GM08714 (cell line): ENCODE results near the gene NOS1.
"Not testable (repeated sequence)": the region's sequence is repeated elsewhere in the genome, so short reads cannot be mapped to it uniquely, and the experiment has no call there.

Experiments used
- H3K4me3 ChIP-seq: fragments of 200-500 bp; sonication (Bioruptor generic); 2 replicates; pipeline ENCODE4 v1.5.1; 2014; ENCODE audit warnings: mild to moderate bottlenecking, low read length, inconsistent platforms
- ZNF274 ChIP-seq: IDR thresholded peaks from 2 replicates; pipeline ENCODE4 v1.6.1; 2012; ENCODE audit warnings: mild to moderate bottlenecking, low read depth, low read length

Gene NOS1

GRCh38 chr12:117384735-117385134 lies 23.3 kb upstream of the NOS1 start:
- no peak overlapping the region for H3K4me3 ChIP-seq
- no peak for TF ChIP-seq ZNF274

- no peak overlapping the region for H3K4me3 ChIP-seq
- no peak for TF ChIP-seq ZNF274
Measured at GRCh38 chr12:117380083-117380482, 18.7 kb upstream of the NOS1 start.

GRCh38 chr12:117377758-117378157 lies 16.3 kb upstream of the NOS1 start:
- TF ChIP-seq ZNF274: no peak
- no peak overlapping the region for H3K4me3 ChIP-seq

GRCh38 chr12:117370588-117370987 lies 9.2 kb upstream of the NOS1 start:
- H3K4me3 ChIP-seq: no peak overlapping the region
- TF ChIP-seq ZNF274: no peak

- H3K4me3 ChIP-seq: not testable (repeated sequence)
Measured at GRCh38 chr12:117370000-117370399, 8.6 kb upstream of the NOS1 start.

- H3K4me3 ChIP-seq: no peak overlapping the region
- TF ChIP-seq ZNF274: no peak
Measured at GRCh38 chr12:117367006-117367638, 5.7 kb upstream of the NOS1 start.

- TF ChIP-seq ZNF274: no peak
Measured at GRCh38 chr12:117365049-117365616, 3.7 kb upstream of the NOS1 start.

GRCh38 chr12:117363953-117364486 lies 2.6 kb upstream of the NOS1 start:
- no peak overlapping the region for H3K4me3 ChIP-seq

More at GRCh38 chr12:117365049-117365616, 3.7 kb upstream of the NOS1 start:
- no peak overlapping the region for H3K4me3 ChIP-seq

GRCh38 chr12:117363056-117363662 lies 1.7 kb upstream of the NOS1 start:
- H3K4me3 ChIP-seq: no peak overlapping the region
- no peak for TF ChIP-seq ZNF274

More at GRCh38 chr12:117363953-117364486, 2.6 kb upstream of the NOS1 start:
- TF ChIP-seq ZNF274: no peak

- TF ChIP-seq ZNF274: no peak
- H3K4me3 ChIP-seq: no peak overlapping the region
Measured at GRCh38 chr12:117362391-117362790, 965 bp upstream of the NOS1 start.

GRCh38 chr12:117361905-117362304 lies 479 bp upstream of the NOS1 start:
- TF ChIP-seq ZNF274: no peak

GRCh38 chr12:117360551-117361346 lies 677 bp downstream of the NOS1 start:
- no peak overlapping the region for H3K4me3 ChIP-seq
- no peak for TF ChIP-seq ZNF274

More at GRCh38 chr12:117361905-117362304, 479 bp upstream of the NOS1 start:
- H3K4me3 ChIP-seq: no peak overlapping the region

GRCh38 chr12:117360222-117360550 lies 1.2 kb downstream of the NOS1 start:
- TF ChIP-seq ZNF274: no peak
- no peak overlapping the region for H3K4me3 ChIP-seq

- H3K4me3 ChIP-seq: no peak overlapping the region
- no peak for TF ChIP-seq ZNF274
Measured at GRCh38 chr12:117359029-117359845, 2.2 kb downstream of the NOS1 start.
